GM19324 (cell line): Measurements from ENCODE around the gene TTC32.
"Not testable (repeated sequence)": the region's sequence is repeated elsewhere in the genome, so short reads cannot be mapped to it uniquely, and the experiment has no call there.

ENCODE experiments used
- ATAC-seq: cut with Tn5 transposase; IDR thresholded peaks from one replicate; pipeline ENCODE4 v1.9.1; 2021; ENCODE audit warnings: mild to moderate bottlenecking, moderate library complexity; ENCODE audit not compliant: unreplicated experiment, low FRiP score

The TTC32 gene

DNA sequence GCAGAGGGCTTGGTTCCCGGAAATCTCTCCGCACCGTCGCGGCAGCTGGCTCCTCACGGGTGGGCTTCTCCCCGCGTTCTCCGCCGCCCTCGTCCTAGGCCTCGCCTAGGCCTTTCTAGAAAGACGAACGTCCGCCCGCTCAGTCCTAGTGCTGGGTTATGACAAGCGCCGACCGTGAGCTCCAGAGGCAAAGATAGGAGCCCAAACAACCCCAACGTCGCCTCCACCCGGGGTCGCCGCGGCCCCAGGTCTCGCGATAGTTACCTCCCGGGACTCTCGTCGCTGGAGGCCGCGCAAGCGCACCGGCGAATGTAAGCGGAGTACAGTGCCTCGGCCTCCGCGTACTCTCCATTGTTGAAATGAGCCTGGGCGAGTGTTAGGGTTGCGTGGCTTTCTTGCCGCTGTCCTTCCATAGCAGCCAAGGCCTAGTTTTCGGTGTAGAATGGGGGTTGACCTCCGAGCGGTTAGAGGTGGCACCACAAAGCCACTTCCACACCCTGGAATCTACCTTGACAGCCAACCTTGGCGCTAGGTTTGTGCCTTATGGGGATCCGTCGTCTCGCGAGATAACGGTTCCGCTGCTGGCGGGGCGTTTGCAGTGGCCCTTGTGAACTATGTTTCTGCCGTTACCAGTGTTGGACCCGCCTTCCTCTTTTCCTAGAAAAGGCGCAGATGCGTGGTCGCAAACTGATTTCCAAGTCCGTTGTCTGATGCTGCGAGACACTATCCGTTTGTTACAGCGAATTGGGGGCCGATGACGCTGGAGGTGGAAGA, at the start of gene TTC32:
TTC32 (minus strand) TSS at position 542 of the 774 bp plus-strand sequence; CDS start at position 413, 129 bp downstream.
- peak; percentile 87 for ATAC-seq

DNA sequence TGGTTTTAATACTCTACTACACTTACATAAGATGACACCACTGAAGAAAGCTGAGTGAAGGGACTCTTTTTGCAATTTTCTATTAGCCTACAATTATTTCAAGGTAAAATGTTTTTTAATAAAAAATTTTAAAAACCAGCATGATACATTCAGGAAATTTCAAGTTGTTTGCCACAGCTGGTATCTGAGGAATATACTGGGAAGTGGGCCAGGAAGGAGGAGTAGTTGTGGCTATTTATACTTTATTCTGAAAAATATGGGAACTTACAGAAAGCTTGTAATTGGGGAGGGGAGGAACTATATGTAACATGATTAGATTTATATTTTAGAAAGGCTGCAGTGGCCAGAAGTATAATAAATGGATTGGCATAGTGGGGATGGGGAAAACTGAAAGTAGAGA, 47.3 kb upstream of the TTC32 start:
- no peak for ATAC-seq

DNA sequence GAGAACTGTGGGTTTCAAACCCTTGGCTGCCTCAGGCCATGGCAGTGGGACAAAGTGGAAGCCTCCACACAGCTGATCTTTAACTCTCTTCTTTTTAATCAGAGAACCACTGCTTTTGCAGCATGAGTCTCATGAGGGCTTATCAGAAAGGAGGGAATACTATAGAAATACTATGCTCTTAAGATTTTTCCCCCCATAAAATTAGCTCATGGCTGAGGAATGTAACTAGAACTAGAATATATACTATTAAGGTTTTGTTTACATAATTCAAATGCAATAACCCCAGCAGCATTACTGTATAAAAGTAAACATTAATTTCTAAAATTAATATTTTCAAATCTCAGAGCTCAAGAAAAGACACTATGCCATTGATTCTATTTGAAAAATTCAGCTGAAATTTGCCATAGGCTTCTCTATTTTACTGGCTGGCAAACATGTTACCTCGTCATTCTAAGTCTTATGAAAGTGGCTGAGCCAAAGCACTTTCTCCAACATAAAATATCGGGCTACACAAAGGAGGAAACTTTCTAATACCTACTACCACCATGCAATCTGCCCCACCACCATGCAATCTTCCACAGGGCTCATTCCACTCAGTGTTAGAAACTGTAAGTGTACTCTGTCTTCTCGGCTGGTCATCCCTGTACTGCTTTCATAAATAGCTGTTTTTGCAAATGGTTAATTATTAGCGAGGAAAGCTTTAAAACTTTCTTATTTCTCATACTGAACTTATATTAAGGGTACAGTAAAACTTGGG, 45.6 kb upstream of the TTC32 start:
- ATAC-seq: no peak

DNA sequence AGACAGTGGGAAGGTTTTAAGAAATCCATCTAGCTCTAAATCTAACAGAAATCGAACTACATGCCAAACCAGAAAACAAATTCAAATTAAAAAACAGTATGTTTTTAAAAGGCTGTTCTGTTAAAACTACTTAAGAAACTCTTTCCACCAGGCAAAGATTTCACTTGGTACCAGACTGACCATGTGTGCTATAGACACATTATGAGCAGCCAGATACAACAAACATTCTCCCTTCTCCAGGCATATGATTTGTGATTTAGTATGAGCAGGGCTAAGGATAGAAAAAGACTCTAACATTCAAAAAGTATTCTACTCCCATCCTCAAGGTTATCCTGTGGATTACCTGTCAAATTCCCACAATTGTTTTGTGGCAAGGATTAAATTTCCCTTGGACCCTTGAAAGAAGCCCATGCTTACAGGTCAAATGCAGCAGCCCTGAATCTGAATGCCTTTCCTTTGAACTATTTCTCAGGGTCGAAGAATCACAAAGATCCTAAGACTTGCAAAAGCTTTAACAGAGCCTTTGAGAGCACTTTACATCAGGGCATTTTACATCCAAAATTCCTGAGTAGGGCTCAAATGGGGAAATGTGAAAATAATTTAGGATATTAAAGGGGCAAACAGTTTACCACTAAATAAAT, 42.5 kb upstream of the TTC32 start:
- ATAC-seq: no peak

DNA sequence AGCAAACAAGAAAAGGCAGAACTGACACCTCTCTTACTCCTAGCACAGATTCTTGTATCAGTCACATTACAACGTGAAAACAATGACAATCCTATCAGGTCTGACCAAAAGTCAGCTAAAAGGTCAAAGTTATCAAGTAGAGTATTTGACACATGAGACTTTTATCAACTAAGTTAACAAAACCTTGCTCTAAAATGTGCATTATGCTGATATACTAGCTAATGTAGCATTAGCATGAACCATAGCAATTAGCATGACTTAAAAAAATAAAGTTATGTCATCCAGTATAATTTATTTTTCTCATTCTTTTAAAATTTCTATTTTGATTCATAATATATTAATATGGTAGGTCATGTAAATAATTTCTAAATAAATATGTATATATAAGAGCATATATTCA, 41.4 kb upstream of the TTC32 start:
- ATAC-seq: no peak

- no peak for ATAC-seq
These were observed 40.4 kb upstream of the TTC32 start for GRCh38 chr2:19942199-19942598.

GRCh38 chr2:19937004-19937403, 35.2 kb upstream of the TTC32 start:
- no peak for ATAC-seq

- ATAC-seq: no peak
These were observed 34.4 kb upstream of the TTC32 start for GRCh38 chr2:19936203-19936602.

DNA sequence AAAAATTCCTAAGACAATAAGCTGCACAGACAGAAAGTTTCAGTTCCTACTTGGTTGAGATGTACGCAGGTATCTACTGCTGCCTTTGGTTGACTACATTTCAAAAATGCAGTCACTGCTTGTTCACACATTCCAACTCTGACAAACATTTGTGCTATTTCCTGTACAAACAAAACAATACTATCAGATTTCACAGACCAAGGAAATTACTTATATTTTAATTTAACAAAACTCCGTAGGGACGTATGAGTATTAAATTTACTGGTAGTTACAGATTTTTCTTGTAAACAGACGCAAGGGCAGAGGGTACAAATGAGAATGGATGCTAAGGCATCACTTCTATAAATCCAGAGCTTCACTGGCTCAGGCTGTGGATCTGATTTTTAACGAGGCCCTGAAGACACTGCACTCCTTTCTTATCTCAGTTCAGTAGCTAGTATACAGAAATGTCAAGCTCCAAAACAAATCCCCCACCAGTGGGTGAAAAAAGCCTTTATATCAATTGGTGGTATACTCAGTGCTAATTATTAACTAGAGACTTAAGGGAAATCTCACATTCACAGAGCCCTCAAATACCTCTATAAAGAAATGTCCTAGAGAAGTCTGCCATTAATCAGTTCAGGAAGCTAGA, 31.7 kb upstream of the TTC32 start:
- peak; percentile 65 for ATAC-seq

DNA sequence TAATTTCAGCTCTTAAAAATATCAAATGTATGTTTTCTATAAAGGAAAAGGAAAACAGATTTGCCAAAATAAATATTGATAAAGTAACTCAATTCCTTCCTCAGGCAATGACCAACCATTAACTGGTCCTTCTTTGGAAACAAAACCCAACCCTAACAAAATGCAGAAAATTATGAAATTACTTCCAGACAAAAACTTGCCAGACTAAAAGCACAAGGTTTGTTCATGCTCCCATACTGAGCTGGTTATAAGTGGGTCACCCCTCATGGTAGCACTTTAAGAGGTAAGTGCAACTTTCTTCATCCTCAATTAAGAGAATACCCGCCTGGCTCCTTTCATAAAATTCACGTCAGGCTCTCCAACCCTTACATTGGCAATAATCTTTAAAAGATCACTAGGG, 31.1 kb upstream of the TTC32 start:
- ATAC-seq: peak; percentile 34

DNA sequence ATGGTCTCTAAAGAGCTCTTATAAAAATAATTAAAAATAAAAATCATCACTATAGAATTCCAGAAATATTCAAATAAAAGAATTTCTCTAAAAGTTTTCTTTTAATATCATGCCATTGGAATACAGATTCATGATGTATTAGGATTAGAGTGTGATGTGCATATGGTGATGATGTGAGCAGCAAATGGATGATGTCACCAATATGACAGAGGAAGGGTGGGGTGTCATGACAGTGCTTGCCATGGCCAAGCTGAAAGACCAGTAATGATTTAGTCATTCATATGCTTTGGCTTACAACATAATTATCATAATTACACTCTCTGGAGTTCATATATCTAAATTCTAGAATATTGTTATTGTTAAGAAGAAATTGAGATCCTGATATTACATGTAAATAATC, 27.4 kb upstream of the TTC32 start:
- no peak for ATAC-seq

DNA sequence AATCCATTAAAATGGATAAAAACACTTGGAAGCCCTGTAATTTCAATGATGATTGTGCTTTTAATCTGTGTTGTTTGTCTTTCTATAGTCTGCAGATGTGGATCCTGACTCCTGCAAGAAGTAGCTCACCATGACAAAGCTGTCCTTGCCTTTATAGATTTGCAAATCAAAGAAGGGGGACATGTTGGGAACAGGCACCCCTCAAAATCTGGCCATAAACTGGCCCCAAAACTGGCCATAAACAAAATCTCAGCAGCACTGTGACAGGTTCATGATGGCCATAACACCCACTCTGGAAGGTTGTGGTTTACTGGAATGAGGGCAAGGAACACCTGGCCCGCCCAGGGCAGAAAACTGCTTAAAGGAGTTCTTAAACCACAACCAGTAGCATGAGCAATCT, 26.0 kb upstream of the TTC32 start:
- not testable (repeated sequence) for ATAC-seq

- ATAC-seq: not testable (repeated sequence)
These were observed 22.7 kb upstream of the TTC32 start for GRCh38 chr2:19924526-19924925.

- not testable (repeated sequence) for ATAC-seq
These were observed 20.4 kb upstream of the TTC32 start for GRCh38 chr2:19922188-19922587.

GRCh38 chr2:19916385-19916950, 14.7 kb upstream of the TTC32 start:
- ATAC-seq: no peak

GRCh38 chr2:19914266-19914975, 12.6 kb upstream of the TTC32 start:
- no peak for ATAC-seq

DNA sequence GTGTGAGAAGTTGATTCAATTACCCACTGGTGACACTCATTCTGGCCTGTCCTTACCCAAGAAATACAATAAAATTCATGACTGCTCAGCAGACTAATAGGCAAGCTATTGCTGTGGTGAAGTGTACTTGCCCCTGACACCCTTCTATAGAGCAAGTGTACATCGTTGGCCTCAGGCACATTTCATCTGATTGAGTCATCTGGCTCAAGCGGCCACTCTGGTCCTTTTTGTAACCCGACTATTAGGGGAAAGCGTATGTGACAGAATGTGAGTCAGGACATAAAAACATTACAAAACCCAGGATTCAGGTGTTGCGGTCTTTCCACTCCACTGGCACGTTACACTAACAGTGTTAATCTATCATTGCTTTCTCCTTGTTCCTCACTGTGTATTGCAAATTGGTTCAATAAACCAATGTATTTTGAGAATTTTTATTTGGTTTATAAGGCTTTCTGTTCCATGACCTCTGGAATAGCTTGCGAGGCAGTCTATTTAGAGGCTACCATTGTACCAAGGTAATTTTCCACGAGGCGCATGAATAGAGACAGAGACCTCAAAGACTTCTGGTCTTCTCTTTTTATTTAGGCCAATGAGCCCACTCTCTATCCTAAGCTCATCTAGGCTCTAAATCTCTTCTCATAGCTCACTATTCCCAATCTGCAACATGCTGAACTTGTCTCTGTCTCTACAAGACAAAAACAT, 10.2 kb upstream of the TTC32 start:
- ATAC-seq: no peak

GRCh38 chr2:19902216-19902740, 495 bp upstream of the TTC32 start:
- no peak for ATAC-seq

GRCh38 chr2:19900931-19901441, 797 bp downstream of the TTC32 start:
- ATAC-seq: peak; percentile 8
